HG03457 (cell line): Measurements from ENCODE around the gene PATE2.

Experiments used
- ATAC-seq: cut with Tn5 transposase; IDR thresholded peaks from one replicate; pipeline ENCODE4 v1.9.1; 2021; ENCODE audit warnings: moderate number of reproducible peaks; ENCODE audit not compliant: unreplicated experiment

PATE2 gene

GRCh38 chr11:125778728-125779127 lies at the start of gene PATE2:
PATE2 (minus strand) TSS chr11:125778828; CDS start chr11:125778773, 55 bp downstream.
- ATAC-seq = no peak

DNA sequence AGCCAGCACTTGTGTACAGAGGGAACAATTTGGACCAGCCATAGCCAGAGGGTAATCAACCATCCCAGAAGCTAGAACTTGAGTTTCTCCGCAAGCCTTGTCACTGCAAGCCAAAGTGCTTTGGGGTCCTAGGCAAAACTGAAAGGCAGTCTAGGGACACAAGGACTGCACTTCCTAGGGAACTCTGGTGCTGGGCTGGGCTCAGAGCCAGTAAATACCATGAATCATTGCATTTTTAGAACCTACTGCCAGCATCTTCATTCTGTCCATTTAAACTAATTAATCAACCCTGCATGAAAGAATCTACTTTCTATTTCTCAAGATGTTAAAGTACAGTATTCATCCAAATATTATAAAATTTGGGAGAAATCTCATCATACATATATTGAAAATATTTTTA lies 29.3 kb upstream of the PATE2 start:
- ATAC-seq = no peak

DNA sequence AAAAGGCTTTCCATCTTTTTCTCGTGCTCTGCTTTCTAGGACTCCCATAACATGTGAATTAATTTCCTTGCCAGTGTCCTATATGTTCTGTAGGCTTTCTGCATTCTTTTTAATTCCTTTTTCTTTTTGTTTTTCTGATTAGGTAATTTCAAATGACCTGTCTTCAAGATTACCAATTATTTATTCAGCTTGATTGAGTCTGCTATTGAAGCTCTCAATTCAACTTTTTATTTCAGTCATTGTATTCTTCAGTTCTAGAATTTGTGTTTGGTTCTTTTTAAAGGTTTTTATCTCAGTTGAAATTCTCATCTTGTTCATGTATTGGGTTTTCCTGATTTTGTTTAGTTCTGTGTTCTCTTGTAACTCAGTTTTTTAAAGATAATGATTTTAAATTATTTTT lies 23.8 kb upstream of the PATE2 start:
- no peak for ATAC-seq

DNA sequence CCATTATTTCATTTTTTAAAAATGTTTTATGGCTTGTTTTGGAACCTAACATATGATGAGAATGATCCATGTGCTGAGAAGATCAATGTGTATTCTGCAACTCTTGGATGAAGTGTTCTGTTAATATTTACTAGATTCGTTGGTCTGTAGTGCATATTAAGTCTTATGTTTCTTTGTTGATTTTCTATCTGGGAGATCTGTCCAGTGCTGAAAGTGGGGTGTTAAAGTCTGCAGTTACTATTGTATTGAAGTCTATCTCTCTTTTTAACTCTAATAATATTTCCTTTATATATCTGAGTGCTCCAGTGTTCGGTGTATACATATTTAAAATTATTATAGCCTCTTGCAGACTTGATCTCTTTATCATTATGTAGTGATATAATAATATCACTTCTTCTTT lies 21.2 kb upstream of the PATE2 start:
- no peak for ATAC-seq

DNA sequence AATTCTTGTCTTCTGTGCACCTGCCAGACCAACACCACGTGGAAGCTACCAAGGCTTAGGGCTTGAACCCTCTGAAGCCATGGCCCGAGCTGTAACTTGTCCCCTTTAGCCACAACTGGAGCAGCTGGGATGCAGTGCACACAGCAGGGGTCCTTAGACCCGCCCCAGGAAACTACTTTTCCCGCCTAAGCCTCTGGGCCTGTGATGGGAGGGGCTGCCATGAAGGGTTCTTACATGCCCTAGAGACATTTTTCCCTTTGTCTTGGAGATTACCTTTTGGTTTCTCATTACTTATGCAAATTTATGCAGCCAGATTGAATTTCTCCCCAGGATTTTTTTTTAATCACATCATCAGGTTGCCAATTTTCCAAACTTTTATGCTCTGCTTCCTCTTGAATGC lies 19.0 kb upstream of the PATE2 start:
- no peak for ATAC-seq

- no peak for ATAC-seq
Observed at GRCh38 chr11:125790825-125791224, 12.2 kb upstream of the PATE2 start.

DNA sequence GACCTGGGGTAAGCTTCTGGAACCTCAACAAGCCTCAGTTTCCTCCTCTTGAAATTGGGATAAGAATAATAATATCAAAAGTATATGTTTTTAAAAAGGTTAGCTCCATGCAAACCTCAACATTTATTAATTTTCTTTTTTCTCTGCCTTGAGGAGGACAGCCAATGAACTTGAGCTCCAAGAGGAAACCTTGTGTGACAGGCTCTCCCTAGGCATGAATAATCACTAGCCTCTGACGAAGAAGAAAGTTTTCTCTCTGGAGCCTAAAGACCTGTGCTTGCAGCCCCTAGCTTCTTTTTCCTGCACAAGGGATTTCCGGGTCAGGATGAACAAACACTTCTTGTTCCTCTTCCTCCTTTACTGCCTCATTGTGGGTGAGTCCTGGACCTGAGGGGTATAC lies 9.2 kb upstream of the PATE2 start, which contains the start of gene PATE3:
Gene PATE3 (plus strand): TSS at position 301 of the 400 bp plus-strand sequence. CDS start 25 bp downstream, at position 326.
- no peak for ATAC-seq

DNA sequence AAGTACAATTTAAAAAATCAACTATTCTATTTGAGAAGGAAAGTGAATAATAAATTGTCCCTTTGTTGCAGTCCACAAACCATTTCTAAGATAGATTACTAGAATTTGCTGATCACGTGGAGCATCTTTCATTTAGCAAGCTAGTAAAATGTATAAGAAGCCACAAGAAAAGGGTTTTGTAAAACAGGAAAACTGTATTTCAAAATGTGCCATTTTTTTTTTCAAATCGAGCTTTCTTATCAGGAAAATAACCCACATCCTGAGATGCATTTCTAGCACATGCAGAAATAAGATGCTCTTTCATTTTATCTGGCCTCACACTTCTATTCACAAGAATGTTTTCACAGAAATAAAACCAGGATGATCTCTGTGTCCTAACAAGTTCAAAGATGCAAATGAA lies 6.0 kb upstream of the PATE2 start:
- no peak for ATAC-seq

- no peak for ATAC-seq
Observed at GRCh38 chr11:125777309-125777708, 1.3 kb downstream of the PATE2 start.

DNA sequence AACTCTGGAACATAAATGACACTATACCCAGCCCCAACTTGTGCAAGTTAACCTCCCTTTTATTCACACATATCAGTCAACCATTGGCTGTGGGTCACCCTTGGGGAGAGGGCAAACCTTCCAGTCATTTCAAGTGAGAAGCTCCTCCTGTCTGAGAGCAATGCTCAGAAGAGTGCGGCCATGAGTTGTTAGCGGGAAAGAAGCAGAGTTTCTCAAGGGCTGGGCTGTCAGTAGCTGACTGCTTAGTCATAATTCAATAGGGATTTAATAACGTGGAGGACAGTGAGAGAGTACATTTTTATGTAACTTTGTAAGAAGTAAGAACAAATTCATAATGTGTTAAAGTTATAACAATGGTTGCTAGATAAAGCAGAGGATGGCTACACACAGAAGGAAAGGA lies 5.1 kb downstream of the PATE2 start:
- ATAC-seq = no peak

GRCh38 chr11:125772834-125773505 lies 5.7 kb downstream of the PATE2 start:
- no peak for ATAC-seq

DNA sequence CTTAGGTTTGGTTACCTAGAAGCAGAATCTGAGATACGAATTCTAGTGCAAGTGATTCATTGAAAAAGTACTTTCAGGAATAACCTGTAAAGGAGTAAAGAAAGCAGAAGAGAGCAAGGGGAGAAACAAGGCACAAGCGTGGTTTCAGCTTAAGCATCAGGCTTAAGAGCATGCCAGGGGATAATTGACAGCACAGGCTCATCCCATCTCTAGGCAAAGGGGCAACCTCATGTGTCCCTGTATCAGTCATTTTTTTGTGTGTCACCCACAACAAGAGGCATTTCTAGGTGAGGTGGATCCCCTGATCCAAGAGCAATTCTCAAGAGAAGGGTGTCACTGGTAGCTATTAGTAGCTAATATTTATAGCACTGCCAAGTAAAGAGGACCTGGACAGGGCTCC lies 8.0 kb downstream of the PATE2 start:
- ATAC-seq = no peak

DNA sequence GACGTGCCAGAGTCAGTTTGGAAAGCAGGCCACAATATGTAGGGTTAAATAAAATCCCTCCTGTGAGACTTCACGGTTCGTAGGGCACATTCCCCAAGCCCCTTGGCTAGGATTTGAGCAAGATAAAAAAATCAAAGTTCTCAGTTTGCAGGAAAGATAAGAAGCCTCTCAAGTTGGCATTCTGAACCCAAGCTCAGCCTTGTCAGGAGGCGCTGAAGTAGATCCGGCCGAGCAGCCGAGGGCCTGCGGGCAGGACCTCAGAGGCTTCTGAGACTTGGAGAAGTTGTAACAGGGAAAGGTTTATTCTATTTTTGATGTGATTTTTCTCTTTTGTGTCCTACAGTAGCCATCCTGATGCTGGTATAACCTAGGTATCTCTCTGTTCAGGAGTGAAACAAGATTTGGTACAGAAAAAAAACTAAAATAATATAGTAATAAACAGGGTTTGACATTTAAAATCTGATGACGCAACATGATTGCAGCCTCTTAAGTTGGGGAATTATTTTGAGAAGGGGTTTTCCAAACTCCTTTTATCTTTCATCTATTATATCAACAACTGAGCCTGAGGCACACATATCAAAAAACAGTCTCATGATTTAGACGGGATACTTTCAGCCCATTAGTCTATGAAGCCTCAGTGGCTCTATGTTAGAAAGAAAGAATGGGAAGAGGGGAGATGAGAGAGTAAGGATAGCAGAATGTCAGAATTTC lies 10.1 kb downstream of the PATE2 start:
- no peak for ATAC-seq

- ATAC-seq = no peak
Observed at GRCh38 chr11:125766251-125766650, 12.4 kb downstream of the PATE2 start.

GRCh38 chr11:125763483-125763882 lies 15.1 kb downstream of the PATE2 start:
- no peak for ATAC-seq

DNA sequence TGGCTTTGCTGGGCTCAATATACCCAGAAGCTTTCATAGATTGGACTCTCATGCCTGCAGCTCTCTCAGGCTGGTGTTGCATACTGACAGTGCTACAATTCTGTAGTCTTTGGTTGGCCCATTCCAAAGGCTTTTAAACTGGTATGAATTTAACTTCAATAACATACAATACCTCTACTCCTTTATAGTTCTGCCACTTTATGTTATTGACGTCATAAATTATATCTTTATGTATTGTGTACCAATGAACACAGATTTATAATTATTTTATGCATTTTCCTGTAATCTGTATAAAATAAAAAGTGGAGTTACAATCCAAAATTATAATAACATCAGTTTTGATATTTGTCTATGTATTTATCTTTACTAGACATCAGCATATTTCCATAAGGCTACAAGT lies 16.2 kb downstream of the PATE2 start:
- ATAC-seq = no peak

- ATAC-seq = no peak
Observed at GRCh38 chr11:125756050-125756449, 22.6 kb downstream of the PATE2 start.

- no peak for ATAC-seq
Observed at GRCh38 chr11:125750629-125751028, 28.0 kb downstream of the PATE2 start.

DNA sequence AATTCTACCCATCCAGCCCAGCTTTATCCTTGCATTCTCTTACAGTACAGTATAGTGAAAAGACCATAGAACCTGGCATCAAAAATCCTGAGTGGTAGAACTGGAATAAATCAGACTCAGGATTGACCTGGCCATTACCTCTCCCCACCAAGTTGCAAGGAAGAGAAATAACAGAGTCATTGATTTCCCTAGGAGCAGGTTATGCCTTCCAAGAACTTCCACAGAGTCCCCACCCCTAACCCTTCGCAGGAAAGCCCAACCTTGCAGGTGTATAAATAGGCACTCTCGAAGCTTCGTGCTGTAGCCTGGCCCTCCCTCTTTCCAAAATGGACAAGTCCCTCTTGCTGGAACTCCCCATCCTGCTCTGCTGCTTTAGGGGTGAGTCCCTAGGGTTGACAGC lies 32.6 kb downstream of the PATE2 start, which contains the start of gene PATE1:
Gene PATE1 (plus strand): TSS at position 301 of the 400 bp plus-strand sequence. CDS start 26 bp downstream, at position 327.
- ATAC-seq = no peak

GRCh38 chr11:125743681-125744080 lies 34.9 kb downstream of the PATE2 start:
- no peak for ATAC-seq

DNA sequence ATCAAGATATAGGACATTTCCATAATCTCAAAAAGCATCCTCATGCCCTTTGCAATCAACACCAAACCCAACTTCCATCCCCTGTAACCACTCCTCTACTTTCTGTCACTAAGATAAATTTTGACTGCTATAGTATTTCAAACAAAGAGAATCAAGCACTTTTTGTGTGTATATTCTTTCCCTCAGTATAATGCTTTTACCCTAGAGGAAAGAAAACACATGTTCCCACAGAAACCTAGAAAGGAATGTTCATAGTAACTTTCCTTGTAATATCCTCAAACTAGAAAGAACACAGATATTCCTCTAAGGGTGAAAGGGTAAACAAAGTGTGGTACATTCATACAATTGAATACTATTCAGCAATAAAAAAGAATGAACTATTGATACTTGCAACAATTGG lies 38.0 kb downstream of the PATE2 start:
- ATAC-seq = no peak

- ATAC-seq = no peak
Observed at GRCh38 chr11:125728969-125729368, 49.7 kb downstream of the PATE2 start.
